Liver (tissue), 9 donors: Measurements from ENCODE around the gene SMG5. TPM values are rescaled to one million over a fixed set of nuclear protein-coding genes. Genes with fewer than 3 reads are reported as not detected.

Experiments
- DNase-seq: peaks from one replicate; pipeline ENCODE4 v3.0.0-alpha.2; 2017; ENCODE audit warnings: low spot score
- H3K27ac ChIP-seq, 2 donors: one replicate each; pipeline ENCODE4 v1.7.0; 2013; ENCODE audit warnings: inconsistent platforms in 2 of 2, low read length in 2 of 2, control low read depth in 1 of 2, low read depth in 1 of 2, mild to moderate bottlenecking in 1 of 2
- H3K27me3 ChIP-seq, 4 donors: one replicate each; pipeline versions ENCODE4 v1.6.1 to v1.7.0; 2013; ENCODE audit warnings: low read length in 3 of 4, inconsistent platforms in 1 of 4, mild to moderate bottlenecking in 1 of 4, moderate library complexity in 1 of 4; ENCODE audit not compliant: control insufficient read depth in 4 of 4, insufficient read depth in 4 of 4
- H3K36me3 ChIP-seq, 4 donors: one replicate each; pipeline versions ENCODE4 v1.6.1 to v1.7.0; 2013; ENCODE audit warnings: low read length in 3 of 4, mild to moderate bottlenecking in 3 of 4, low read depth in 1 of 4, moderate library complexity in 1 of 4; ENCODE audit not compliant: control insufficient read depth in 4 of 4, insufficient read depth in 3 of 4
- H3K4me1 ChIP-seq, 4 donors: one replicate each; pipeline versions ENCODE4 v1.6.1 to v1.7.0; 2013; ENCODE audit warnings: low read length in 3 of 4, mild to moderate bottlenecking in 3 of 4, moderate library complexity in 1 of 4; ENCODE audit not compliant: control insufficient read depth in 4 of 4, insufficient read depth in 4 of 4
- H3K4me3 ChIP-seq, 3 donors: one replicate each; pipeline versions ENCODE4 v1.6.1 to v1.7.0; 2013; ENCODE audit warnings: low read length in 3 of 3, control low read depth in 1 of 3, low read depth in 1 of 3, mild to moderate bottlenecking in 1 of 3
- H3K9ac ChIP-seq, 2 donors: one replicate each; pipeline ENCODE4 v1.7.0; 2013; ENCODE audit warnings: low read length in 2 of 2, mild to moderate bottlenecking in 2 of 2, moderate library complexity in 2 of 2, control low read depth in 1 of 2, low read depth in 1 of 2
- H3K9me3 ChIP-seq, 4 donors: one replicate each; pipeline versions ENCODE4 v1.6.1 to v1.7.0; 2013; ENCODE audit warnings: low read length in 3 of 4; ENCODE audit not compliant: control insufficient read depth in 4 of 4
- ATF3 ChIP-seq: IDR thresholded peaks from 2 replicates; pipeline ENCODE4 v1.6.1; 2016; ENCODE audit warnings: antibody characterized with exemption
- CTCF ChIP-seq: fragments of 150-350 bp; IDR thresholded peaks from 2 replicates; pipeline ENCODE4 v1.5.1; 2017; ENCODE audit warnings: improper control_type of control experiment, low read depth, low read length; ENCODE audit not compliant: missing input control
- EGR1 ChIP-seq, 2 donors: IDR thresholded peaks; 2 replicates each; pipeline ENCODE4 v1.6.1; 2016 to 2018; ENCODE audit warnings: antibody characterized with exemption in 2 of 2, low read depth in 2 of 2
- FOXA1 ChIP-seq: IDR thresholded peaks from 2 replicates; pipeline ENCODE4 v1.6.1; 2016; ENCODE audit warnings: antibody characterized with exemption
- FOXA2 ChIP-seq: IDR thresholded peaks from 2 replicates; pipeline ENCODE4 v1.6.1; 2016; ENCODE audit warnings: antibody characterized with exemption
- GABPA ChIP-seq, 2 donors: IDR thresholded peaks in 1 of 2; conservative IDR thresholded peaks in 1 of 2; 2 replicates each; pipeline ENCODE4 v1.6.1; 2016; ENCODE audit warnings: antibody characterized with exemption in 2 of 2, mild to moderate bottlenecking in 1 of 2, moderate library complexity in 1 of 2
- HNF4A ChIP-seq, 2 donors: conservative IDR thresholded peaks; 2 replicates each; pipeline ENCODE4 v1.6.1; 2016; ENCODE audit warnings: antibody characterized with exemption in 2 of 2, mild to moderate bottlenecking in 2 of 2
- HNF4G ChIP-seq: IDR thresholded peaks from 2 replicates; pipeline ENCODE4 v1.6.1; 2016; ENCODE audit warnings: antibody characterized with exemption
- JUND ChIP-seq, 2 donors: IDR thresholded peaks; 2 replicates each; pipeline ENCODE4 v1.6.1; 2016; ENCODE audit warnings: antibody characterized with exemption in 2 of 2
- MAX ChIP-seq: IDR thresholded peaks from 2 replicates; pipeline ENCODE4 v1.6.1; 2016; ENCODE audit warnings: antibody characterized with exemption
- NR2F2 ChIP-seq: IDR thresholded peaks from 2 replicates; pipeline ENCODE4 v1.6.1; 2016; ENCODE audit warnings: antibody characterized with exemption
- RAD21 ChIP-seq, 2 donors: IDR thresholded peaks; 2 replicates each; pipeline ENCODE4 v1.6.1; 2016; ENCODE audit warnings: antibody characterized with exemption in 2 of 2, mild to moderate bottlenecking in 2 of 2
- REST ChIP-seq: IDR thresholded peaks from 2 replicates; pipeline ENCODE4 v1.6.1; 2016; ENCODE audit warnings: antibody characterized with exemption, mild to moderate bottlenecking
- RXRA ChIP-seq, 2 donors: IDR thresholded peaks; 2 replicates each; pipeline ENCODE4 v1.6.1; 2017 to 2018; ENCODE audit warnings: antibody characterized with exemption in 2 of 2, mild to moderate bottlenecking in 1 of 2
- SP1 ChIP-seq: IDR thresholded peaks from 2 replicates; pipeline ENCODE4 v1.6.1; 2018; ENCODE audit warnings: antibody characterized with exemption, mild to moderate bottlenecking
- TAF1 ChIP-seq: conservative IDR thresholded peaks from 2 replicates; pipeline ENCODE4 v1.6.1; 2016; ENCODE audit warnings: antibody characterized with exemption, mild to moderate bottlenecking
- YY1 ChIP-seq: IDR thresholded peaks from 2 replicates; pipeline ENCODE4 v1.6.1; 2016; ENCODE audit warnings: antibody characterized with exemption, mild to moderate bottlenecking
- ZBTB33 ChIP-seq: IDR thresholded peaks from 2 replicates; pipeline ENCODE4 v1.6.1; 2016; ENCODE audit warnings: antibody characterized with exemption
- WGBS: extraction: QIAGEN DNeasy Blood & Tissue Kit; methylation state at CpG from one replicate; pipeline ENCODE4 v1.1.7; 2013; 5-methylcytosine and 5-hydroxymethylcytosine counted together
- polyA plus RNA-seq, 2 donors: library from polyadenylated mRNA; stranded (reverse) in 1 of 2; unstranded in 1 of 2; fragments of 200-250 nt in 1 of 2; fragments of >200 nt in 1 of 2; fragmentation: Nextera tagmentation in 1 of 2; extraction: Ambion mirVana in 1 of 2; gene quantifications; one replicate each; pipeline versions ENCODE4 v1.2.1 to v1.2.3, GENCODE V29; 2013 to 2015
- total RNA-seq, 2 donors: library from RNA; depleted of rRNA; stranded (reverse); fragments of >200 nt; gene quantifications; one replicate each; pipeline ENCODE4 v1.2.3, GENCODE V29; 2014
- donor health status: healthy.
- donor health status: healthy.
- donor health status: healthy.
- donor health status: healthy.
- donor health status: healthy.

SMG5 gene
- total and polyA plus RNA-seq, 4 donors: 22.9 to 59.1 (median 35.7) TPM

GRCh38 chr1:156226116-156226538 lies 56.5 kb downstream of the SMG5 start:
- no peak for DNase-seq
- Histone ChIP-seq H3K9me3 (no peaks in the 10 kb centered on the region), H3K27ac (no peak overlapping the region), H3K4me3 (no peak overlapping the region), H3K9ac (no peak overlapping the region), H3K27me3 (no peaks in the 10 kb centered on the region), H3K4me1 (peaks cover 0 to 10% (median 2%) of the 10 kb centered on the region in 4 donors), H3K36me3 (peaks cover 2 to 34% (median 22%) of the 10 kb centered on the region in 4 donors)
- WGBS: 73% methylated on average over 2 of the region's 2 CpGs
- TF ChIP-seq JUND (IDR thresholded peaks at IDR 0.05): no peak
- no peak for TF ChIP-seq ATF3
- TF ChIP-seq HNF4G: no peak
- no peak for TF ChIP-seq CTCF
- TF ChIP-seq RAD21 (IDR thresholded peaks at IDR 0.05): no peak
- TF ChIP-seq RXRA (IDR thresholded peaks at IDR 0.05): no peak
- TF ChIP-seq GABPA (IDR thresholded peaks at IDR 0.05 in 1 of 2, conservative IDR thresholded peaks at IDR 0.05 in 1 of 2): no peak
- TF ChIP-seq MAX: no peak
- TF ChIP-seq TAF1: no peak
- TF ChIP-seq FOXA1: no peak
- TF ChIP-seq YY1: no peak
- no peak for TF ChIP-seq ZBTB33
- TF ChIP-seq REST: no peak
- TF ChIP-seq FOXA2: no peak
- TF ChIP-seq HNF4A (conservative IDR thresholded peaks at IDR 0.05): no peak
- no peak for TF ChIP-seq SP1
- TF ChIP-seq EGR1 (IDR thresholded peaks at IDR 0.05; ENCODE audit: low read depth in 2 of 2): no peak
- no peak for TF ChIP-seq NR2F2
